Activated CD8-positive, alpha-beta memory T cell treated with anti-CD3 and anti-CD28 coated beads for 4 hours (primary cell): ENCODE data around the gene SIK3.

Source experiments
- DNase-seq, 2 donors: peaks; one replicate each; pipeline ENCODE4 v3.0.0-alpha.2; 2020; ENCODE audit warnings: low read depth in 2 of 2

The SIK3 gene

DNA sequence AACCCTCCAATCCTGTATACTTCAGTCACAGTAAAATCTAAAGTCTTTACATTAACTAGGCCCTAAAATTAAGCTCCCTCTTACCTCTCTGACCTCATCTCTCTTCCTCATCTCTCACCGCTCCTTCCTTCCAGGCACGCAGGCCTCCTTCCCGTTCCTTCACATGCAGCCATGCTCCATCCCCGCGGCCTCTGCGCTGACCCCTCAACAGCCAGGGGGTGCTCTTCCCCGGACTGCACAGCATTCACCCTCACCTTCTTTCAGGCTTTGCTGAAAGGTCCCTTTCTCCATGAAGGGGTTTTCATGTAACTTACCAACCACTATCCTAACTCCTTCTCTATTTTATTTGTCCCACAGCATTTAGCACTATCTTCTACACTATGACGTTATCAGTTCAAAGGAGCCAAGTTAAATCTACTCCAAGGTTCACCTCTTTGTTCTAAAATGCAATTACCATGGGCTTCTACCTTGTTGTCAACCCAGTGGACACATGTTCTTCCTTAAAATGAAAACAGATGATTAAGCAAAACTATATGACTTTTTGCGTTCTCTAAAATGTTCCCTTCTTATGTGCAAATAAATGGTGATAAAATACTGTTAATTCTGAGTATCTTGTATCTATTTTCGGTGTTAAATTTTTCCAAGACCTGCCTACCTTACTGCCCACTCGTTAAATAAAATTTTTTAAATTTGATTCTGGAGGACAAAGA is 203.0 kb downstream of the SIK3 start:
- no peak for DNase-seq

- no peak for DNase-seq
Observed at GRCh38 chr11:116893906-116894305, 204.3 kb downstream of the SIK3 start.

- DNase-seq, result no peak
Observed at GRCh38 chr11:116893437-116893836, 204.8 kb downstream of the SIK3 start.

DNA sequence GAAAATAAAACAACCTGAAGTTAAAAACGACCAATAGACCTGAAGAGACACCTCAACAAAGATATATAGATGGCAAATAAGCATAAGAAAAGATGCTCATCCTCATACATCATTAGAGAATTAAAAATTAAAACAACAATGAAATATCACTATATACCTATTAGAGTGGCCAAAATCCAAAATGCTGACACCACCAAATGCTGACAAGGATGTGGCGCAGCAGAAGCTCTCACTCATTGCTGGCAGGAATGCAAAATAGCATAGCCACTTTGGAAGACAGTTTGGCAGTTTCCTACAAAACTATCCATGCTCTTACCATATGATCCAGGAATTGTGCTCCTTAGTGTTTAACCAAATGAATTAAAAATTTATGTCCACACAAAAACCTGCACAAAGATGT is 205.9 kb downstream of the SIK3 start:
- DNase-seq, result no peak

- DNase-seq, result no peak
Observed at GRCh38 chr11:116891746-116892145, 206.5 kb downstream of the SIK3 start.

- no peak for DNase-seq
Observed at GRCh38 chr11:116890607-116891006, 207.6 kb downstream of the SIK3 start.

- DNase-seq, result no peak
Observed at GRCh38 chr11:116890193-116890592, 208.0 kb downstream of the SIK3 start.

- DNase-seq, result no peak
Observed at GRCh38 chr11:116888884-116889549, 209.2 kb downstream of the SIK3 start.

DNA sequence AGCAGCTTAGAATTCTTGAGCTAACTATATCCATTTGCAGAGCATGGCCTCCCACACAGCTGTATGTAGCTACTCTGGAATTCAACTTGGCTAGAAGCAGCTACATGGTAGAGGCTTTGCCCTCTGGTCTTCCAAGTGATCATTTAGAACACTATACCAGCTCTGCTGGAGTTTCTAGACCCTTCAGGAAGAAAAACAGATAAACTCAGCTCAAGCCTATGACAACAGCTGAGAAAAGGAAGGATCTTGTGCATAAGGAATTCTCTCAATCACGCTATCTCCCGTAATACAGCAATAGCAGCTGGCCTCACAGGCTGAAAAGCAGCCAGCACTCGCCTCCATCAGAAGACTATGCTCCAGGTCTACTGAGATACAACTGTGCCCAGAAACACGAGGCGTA is 210.2 kb downstream of the SIK3 start:
- no peak for DNase-seq

GRCh38 chr11:116885951-116886655 is 212.1 kb downstream of the SIK3 start:
- no peak for DNase-seq

- no peak for DNase-seq
Observed at GRCh38 chr11:116882386-116882785, 215.8 kb downstream of the SIK3 start.

DNA sequence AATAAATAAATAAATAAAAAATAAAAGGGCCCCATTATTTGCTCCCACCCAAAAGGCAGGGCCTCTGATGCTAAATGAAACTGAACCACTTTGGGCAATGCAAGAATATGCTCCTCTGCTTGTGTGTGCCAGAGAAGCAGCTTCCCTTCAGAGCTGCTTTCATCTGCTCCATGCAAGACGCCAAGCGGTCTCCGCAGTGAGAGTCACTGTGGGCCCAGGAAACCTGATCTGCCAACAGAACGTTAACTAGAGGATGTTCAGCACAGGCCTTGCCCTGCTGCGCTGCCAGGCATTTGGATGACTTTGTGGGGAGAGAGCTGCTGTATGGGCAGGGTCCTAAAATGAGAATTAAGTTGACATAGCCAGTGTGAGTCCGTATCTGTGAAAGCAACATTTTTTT is 217.1 kb downstream of the SIK3 start:
- no peak for DNase-seq

- DNase-seq, result no peak
Observed at GRCh38 chr11:116879800-116880625, 218.2 kb downstream of the SIK3 start.

- no peak for DNase-seq
Observed at GRCh38 chr11:116876656-116877055, 221.6 kb downstream of the SIK3 start.

DNA sequence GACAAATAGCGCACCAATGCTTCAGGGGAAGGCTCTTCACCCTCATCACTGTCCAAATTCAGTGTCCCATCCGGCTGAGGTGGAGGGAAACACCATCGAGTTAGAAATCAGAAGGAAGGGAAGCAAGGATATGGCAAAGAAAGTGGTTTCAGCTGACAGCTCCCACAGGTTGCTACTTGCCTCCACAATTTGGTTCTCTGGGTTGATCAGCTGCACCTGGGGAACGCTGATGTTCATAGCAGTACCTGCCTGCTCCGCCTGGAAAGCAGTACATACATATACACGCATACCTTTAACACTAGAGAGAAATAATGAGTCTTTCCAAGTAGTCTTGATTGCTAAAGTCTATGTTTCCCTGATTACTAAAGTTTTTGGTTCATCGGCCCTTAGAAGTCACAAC is 223.0 kb downstream of the SIK3 start:
- DNase-seq, result no peak

DNA sequence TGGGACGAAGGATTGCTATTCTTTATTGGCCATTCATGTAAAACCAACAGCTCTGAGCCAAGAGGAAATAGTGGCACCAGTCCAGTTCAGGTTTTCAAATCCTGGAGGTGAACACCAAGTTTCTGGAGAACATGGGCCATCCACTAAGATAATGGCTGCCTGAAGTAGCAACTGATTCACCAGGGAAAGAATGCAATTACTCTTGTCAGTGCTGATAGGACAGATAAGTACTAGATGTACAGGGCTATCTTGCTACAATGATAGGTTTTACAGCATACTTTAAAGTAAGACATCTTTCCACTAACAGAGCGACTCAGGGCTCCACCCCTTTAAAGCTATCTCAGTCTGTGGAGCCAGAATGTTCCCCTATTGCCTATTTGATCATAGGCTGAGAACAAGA is 224.0 kb downstream of the SIK3 start:
- no peak for DNase-seq

- DNase-seq, result no peak
Observed at GRCh38 chr11:116873381-116873780, 224.8 kb downstream of the SIK3 start.

DNA sequence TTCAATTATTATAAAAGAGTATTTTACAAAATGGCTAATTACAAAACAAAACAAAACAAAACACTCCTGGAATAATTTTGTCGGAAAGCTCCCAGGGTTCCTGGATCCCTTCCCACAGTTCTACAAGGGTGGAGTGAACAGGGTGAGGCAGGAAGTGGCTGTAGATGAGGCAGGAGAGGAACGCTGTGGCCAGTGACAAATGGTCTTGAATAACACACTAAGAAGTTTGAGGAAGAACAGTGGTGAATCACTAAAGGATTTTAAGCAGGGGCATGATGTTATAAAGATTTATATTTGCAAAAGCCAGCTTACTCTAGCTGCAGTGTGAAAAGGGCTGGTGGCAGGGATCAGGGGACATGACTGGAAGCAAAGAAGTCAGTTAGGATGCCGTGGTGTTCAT is 227.0 kb downstream of the SIK3 start:
- no peak for DNase-seq

DNA sequence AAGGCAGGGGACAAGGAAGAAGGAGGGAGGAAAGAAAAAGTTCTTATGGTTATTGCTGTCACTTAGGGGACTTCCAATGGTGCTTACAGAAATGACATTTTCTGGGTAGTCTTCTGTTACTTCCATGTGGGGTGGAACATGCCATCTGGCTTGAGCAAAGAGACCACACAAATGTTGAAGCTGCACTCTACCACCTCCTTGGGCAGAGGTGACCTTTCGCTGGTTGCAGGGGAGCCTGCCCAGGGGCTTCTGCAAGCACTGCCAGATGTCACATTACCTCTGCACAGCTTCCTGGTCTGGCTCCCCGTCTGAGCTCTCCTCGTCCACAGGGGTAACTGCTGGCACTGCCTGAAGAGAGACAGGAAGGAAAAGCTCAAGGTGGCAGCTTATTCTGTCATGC is 228.2 kb downstream of the SIK3 start:
- DNase-seq, result no peak

- DNase-seq, result no peak
Observed at GRCh38 chr11:116869610-116870009, 228.6 kb downstream of the SIK3 start.

DNA sequence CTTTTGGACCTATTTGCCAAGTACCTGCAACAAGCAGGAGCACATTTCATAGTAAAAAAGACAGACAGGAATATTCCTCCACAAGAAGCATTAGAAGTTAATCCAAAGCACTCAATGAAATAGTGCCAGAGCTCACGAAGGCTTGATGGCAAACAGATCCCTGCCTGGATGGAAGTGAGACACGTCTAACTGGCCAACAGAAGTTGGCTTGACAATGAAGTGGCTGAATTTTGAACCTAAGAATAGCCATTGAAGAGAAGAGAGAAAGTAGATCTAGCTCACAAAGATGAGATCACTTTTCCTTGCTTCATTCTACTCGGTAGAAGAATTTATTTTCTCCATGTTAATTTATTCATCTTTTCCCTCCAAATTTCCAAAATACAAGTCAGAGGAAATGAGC is 230.2 kb downstream of the SIK3 start:
- no peak for DNase-seq

GRCh38 chr11:116867619-116868018 is 230.6 kb downstream of the SIK3 start:
- no peak for DNase-seq
